SK-N-MC (cell line): ENCODE results near the gene PLA2G2F.

Experiments used
- EZH2 ChIP-seq: fragments of 200-600 bp; sonication (generic); IDR thresholded peaks from one replicate; pipeline ENCODE4 v1.6.1; 2017; ENCODE audit warnings: antibody characterized with exemption
- FOXP2 ChIP-seq: optimal IDR thresholded peaks from 2 replicates; pipeline ENCODE3; 2011; ENCODE audit warnings: mild to moderate bottlenecking, moderate library complexity; ENCODE audit not compliant: insufficient read depth; ENCODE audit errors: extremely low read length, control extremely low read depth
- POLR2AphosphoS5 ChIP-seq: IDR thresholded peaks from 2 replicates; pipeline ENCODE4 v1.6.1; 2012; ENCODE audit warnings: mild to moderate bottlenecking, low read depth, low read length, borderline replicate concordance

DNA sequence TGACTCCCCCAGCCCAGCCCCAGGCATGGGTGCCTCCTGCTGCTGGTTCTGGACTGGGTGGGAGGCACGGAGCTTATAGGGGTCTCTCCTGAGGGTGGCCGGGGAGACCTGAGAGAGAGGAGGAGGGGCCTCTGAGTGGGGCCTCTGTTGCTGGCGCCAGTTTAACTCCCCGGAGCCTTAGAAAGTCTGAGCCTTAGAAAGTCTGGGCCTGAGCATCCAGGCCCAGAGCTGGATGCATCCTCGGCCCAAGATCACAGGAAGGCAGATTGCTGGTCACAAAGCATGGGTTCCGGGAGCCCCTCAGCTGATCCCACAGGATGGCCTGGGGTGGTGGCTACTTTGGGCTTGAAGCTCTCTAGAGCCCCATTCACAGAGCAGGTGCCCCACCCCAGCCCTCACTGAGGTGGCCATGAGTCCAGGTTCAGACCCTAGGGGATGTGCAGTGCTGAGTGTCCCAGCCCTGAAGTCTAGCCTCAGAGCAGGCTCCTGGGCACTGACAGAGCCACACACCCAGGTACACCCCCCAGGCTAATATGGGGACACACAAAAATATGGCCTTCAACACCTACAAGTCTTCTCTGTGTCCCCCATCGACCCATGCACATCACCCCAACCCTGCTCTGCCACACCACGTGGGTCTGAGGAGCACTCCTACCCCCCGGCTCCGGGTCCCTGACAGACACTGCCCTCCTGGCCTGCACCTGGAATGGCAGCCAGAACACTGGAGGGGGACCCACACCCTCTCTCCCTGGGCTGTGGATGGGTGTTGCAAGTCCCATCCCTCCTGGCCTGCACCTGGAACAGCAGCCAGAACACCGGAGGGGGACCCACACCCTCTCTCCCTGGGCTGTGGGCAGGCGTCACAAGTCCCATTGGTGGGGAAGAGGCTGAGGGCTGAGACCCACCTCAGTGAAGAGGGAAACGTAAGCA, 9.7 kb downstream of the PLA2G2F start:
- TF ChIP-seq POLR2AphosphoS5 (no peak), EZH2 (no peak), FOXP2 (no peak)
